ENCODE results near the gene TTC39B. TPM values are rescaled to one million over a fixed set of nuclear protein-coding genes. Genes with fewer than 3 reads are reported as not detected.

TTC39B gene
- total RNA-seq, 6 experiments from 2014 or later = 4.5 to 9.9 (median 7.6) TPM

GRCh38 chr9:15307523-15307841 lies 466 bp upstream of the TTC39B start:
- TF ChIP-seq CTCF (IDR thresholded peaks at IDR 0.05) = peak in 1 of 4 donors; percentile 17
- no peak for TF ChIP-seq POLR2A (IDR thresholded peaks at IDR 0.05)
- H3K27me3 ChIP-seq = no peaks in the 10 kb centered on the region
- peak overlapping the region; percentile 86 to 89 (median 88) for H3K4me3 ChIP-seq
- peak overlapping the region in 2 of 3 donors; percentile 49 to 78 for H3K27ac ChIP-seq
- no peaks in the 10 kb centered on the region for H3K36me3 ChIP-seq
- DNase-seq = no peak
- H3K9me3 ChIP-seq = no peaks in the 10 kb centered on the region
- ATAC-seq = peak in 1 of 4 donors; percentile 11
- peaks cover 0 to 22% (median 4%) of the 10 kb centered on the region in 4 donors for H3K4me1 ChIP-seq
- 10% methylated on average over 8 of the region's 12 CpGs for WGBS (ENCODE audit: insufficient coverage, low coverage, low lambda C conversion rate, missing lambda C conversion rate)
- intact Hi-C loops (cut with DNase I) = no loop called here

GRCh38 chr9:15306068-15306756 lies 804 bp downstream of the TTC39B start:
- peak; percentile 67 to 76 (median 72) for DNase-seq
- ATAC-seq = peak; percentile 51 to 66 (median 54)
- H3K4me3 ChIP-seq = peak overlapping the region; percentile 86 to 89 (median 88)
- intact Hi-C loops (cut with DNase I) = no loop called here
- no peaks in the 10 kb centered on the region for H3K36me3 ChIP-seq
- H3K4me1 ChIP-seq = peaks cover 0 to 22% (median 4%) of the 10 kb centered on the region in 4 donors
- 2% methylated on average over 13 of the region's 32 CpGs for WGBS (ENCODE audit: insufficient coverage, low coverage, low lambda C conversion rate, missing lambda C conversion rate)
- H3K27ac ChIP-seq = peak overlapping the region; percentile 49 to 78 (median 73)
- H3K27me3 ChIP-seq = no peaks in the 10 kb centered on the region
- TF ChIP-seq CTCF (IDR thresholded peaks at IDR 0.05) = no peak
- no peaks in the 10 kb centered on the region for H3K9me3 ChIP-seq

- Histone ChIP-seq H3K9me3 (no peaks in the 10 kb centered on the region), H3K4me1 (peaks cover 0 to 22% (median 4%) of the 10 kb centered on the region in 4 donors), H3K36me3 (no peaks in the 10 kb centered on the region), H3K4me3 (peak overlapping the region; percentile 86 to 89 (median 88)), H3K27ac (peak overlapping the region; percentile 49 to 78 (median 73)), H3K27me3 (no peaks in the 10 kb centered on the region)
- 47% methylated on average over 4 of the region's 4 CpGs for WGBS (ENCODE audit: insufficient coverage, low coverage, low lambda C conversion rate, missing lambda C conversion rate)
- intact Hi-C loops (cut with DNase I) = no loop called here
- TF ChIP-seq CTCF (IDR thresholded peaks at IDR 0.05) = no peak
- no peak for TF ChIP-seq POLR2A (IDR thresholded peaks at IDR 0.05)
- ATAC-seq (peak in 2 of 4 donors; percentile 2 to 3), DNase-seq (no peak)
These were observed 1.5 kb downstream of the TTC39B start for GRCh38 chr9:15305470-15305869.

GRCh38 chr9:15304632-15305031 lies 2.4 kb downstream of the TTC39B start:
- Histone ChIP-seq H3K27me3 (no peaks in the 10 kb centered on the region), H3K9me3 (no peaks in the 10 kb centered on the region), H3K4me1 (peaks cover 0 to 22% (median 3%) of the 10 kb centered on the region in 4 donors), H3K4me3 (no peak overlapping the region), H3K27ac (peak overlapping the region in 1 of 3 donors; percentile 73), H3K36me3 (no peaks in the 10 kb centered on the region)
- TF ChIP-seq POLR2A (IDR thresholded peaks at IDR 0.05) (no peak), CTCF (IDR thresholded peaks at IDR 0.05) (no peak)
- ATAC-seq = no peak
- intact Hi-C loops (cut with DNase I) = no loop called here
- 83% methylated on average over 1 of the region's 1 CpG for WGBS (ENCODE audit: insufficient coverage, low coverage, low lambda C conversion rate, missing lambda C conversion rate)
- peak in 1 of 3 donors; percentile 76 for DNase-seq
